HG03432 (cell line): ENCODE results near the gene ZIC2.
"Not testable (repeated sequence)": the region's sequence is repeated elsewhere in the genome, so short reads cannot be mapped to it uniquely, and the experiment has no call there.

Source experiments
- ATAC-seq: cut with Tn5 transposase; IDR thresholded peaks from one replicate; pipeline ENCODE4 v1.9.1; 2021; ENCODE audit warnings: mild to moderate bottlenecking, moderate library complexity; ENCODE audit not compliant: unreplicated experiment

Gene ZIC2

DNA sequence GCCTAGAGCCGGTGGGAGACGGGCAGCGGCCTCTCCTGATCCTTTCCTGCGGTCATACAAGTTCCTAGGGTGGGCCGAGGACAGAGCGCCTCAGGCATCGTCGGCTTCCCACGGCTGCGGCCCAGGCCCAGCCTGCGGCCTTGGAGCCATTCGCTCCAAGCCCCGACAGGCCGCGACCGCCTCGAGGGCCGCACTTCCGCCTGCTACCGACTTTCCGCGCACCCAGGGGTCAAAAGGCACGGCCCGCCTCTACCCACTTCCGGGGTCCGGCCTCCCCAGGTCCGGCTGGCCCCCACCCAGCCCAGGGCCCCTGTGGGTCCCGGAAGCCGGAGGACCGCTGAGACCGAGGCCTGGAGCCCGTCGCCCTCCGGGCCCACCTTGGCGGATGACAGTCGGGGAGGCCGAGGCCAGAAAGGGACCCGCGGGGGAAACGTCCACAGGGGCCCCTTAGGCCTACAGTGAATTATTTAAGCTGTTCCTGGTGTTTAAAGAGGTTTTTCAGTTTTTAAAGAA lies 16.2 kb downstream of the ZIC2 start:
- ATAC-seq: no peak

DNA sequence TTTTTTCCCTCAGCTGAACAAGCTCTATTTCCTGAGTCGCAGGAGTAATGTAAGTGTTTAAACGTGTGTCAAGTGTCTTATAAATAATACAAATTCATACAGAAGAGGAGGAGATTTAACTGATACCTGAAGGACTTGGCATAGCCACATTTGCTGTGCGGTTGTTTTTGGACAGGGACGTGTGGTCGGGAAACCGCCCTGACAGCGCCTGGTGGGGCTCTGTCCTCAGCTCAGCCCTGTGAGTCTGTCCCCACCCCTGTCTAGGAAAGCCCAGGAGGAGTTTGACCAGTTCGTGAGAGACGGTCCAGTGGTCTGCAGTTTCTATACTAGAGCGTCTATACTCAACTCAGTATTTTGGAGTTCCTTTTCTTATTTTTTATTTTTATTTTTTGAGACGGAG lies 16.7 kb downstream of the ZIC2 start:
- ATAC-seq: no peak

DNA sequence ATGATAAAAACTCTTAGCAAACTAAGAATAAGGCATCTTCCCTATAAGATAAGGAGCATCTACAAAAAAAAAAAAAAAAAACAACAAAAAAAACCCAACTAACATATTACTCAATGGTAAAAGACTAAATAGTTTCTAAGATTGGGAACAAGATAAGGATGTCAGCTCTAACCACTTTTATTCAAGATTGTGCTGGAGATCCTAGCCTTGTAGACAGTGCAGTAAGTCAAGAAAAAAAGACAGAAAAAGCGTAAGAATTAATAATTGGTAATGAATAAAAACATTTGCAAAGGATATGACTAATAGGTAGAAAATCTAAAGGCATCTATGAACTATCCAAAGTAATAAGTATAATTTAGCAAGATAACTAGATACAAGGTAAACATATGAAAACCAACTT lies 33.0 kb downstream of the ZIC2 start:
- no peak for ATAC-seq

DNA sequence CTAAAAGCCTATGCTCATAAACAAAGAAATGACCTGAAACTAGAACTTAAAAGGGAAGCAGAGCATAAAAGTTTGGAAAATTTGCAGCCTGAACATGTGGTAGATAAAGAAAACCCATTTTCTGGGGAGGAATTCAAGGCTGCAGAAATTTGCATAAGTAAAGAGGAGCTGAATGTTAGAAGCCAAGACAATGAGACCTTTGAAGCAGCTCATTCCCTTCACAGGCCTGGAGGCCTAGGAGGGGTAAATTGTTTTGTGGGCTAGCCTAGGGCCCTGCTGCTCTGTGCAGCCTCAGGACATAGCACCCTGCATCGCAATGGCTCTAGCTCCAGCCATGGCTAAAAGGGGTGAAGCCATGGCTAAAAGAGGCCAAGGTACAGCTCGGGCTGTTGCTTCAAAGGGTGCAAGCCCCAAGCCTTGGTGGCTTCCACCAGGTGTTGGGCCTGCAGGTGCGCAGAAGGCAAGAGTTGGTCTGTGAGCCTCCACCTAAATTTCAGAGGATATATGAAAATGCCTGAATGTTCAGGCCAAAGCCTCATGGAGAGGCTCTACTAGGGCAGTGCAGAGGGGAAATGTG lies 38.3 kb downstream of the ZIC2 start:
- no peak for ATAC-seq

DNA sequence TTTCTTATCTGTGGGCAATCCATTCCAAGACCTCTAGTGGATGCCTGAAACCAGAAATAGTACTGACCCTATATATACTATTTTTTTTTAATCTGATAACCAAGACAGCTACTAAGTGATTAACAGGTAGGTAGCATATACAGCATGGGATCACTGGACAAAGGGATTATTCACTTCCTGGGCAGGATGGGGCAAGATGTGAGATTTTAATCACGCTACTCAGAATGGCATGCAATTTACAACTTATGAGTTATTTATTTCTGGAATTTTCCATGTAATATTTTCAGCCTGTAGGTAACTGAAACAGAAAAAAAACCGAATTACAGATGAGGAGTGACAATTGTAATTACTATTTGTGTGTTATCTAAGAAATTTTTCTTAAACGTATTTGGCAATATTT lies 41.2 kb downstream of the ZIC2 start:
- ATAC-seq: no peak

DNA sequence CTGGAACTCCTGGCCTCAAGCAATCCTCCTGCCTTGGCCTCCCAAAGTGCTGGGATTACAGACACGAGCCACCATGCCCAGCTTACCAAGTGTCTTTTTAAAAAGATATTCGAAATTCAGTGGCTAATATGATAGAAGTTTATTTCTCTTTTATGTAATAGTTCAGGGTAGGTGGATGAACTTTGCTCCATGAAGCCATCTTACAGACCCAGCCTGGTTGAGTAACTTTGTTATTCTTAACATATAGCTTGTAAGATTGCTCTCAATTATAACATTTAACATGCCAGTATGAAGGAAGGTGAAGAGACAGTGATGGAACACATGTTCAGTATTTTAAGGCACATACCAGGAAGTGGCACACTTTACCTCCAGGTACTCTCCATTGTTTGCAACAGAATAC lies 42.4 kb downstream of the ZIC2 start:
- no peak for ATAC-seq

DNA sequence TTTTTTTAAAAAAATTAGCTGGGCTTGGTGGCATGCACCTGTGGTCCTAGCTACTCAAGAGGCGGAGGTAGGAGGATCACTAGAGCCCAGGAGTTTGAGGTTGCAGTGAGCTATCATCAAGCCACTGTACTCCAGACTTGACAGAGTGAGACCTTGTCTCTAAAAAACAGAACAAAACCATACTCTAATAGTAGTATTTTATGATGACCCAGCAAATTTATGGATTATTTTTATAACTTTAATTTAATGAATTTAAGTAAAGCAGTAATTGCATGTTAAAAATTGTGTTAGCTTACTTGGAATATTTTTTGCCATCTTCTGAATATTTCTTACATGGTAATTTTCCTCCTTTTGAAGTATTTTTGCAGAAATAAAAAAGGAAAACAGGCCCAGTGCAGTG lies 48.3 kb downstream of the ZIC2 start:
- ATAC-seq: no peak

DNA sequence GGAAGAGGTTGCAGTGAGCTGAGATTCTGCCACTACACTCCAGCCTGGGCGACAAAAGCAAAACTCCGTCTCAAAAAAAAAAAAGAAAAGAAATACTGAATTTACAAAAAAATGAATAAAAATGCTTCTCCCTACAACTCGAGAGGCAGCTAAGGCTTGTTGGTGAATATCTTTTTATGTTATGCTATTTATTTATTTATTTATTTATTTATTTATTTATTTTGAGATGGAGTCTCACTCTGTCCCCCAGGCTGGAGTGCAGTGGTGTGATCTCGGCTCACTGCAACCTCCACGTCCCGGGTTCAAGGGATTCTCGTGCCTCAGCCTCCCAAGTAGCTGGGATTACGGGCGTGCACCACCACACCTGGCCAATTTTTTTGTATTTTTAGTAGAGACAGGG lies 51.1 kb downstream of the ZIC2 start:
- ATAC-seq: not testable (repeated sequence)

DNA sequence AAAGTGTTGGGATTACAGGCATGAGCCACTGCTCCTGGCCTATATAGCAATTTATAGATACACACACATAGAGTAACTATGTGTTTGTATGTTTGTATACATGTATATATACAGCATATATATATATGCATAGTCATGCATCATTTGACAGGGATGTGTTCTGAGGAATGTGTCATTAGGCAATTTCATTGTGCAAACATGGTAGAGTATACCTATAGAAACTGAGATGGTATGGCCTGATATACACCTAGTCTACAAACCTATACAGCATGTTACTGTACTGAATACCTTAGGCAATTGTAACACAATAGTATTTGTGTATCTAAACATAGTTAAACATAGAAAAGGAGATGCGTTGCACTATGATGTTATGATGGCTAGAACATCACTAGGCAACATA lies 54.4 kb downstream of the ZIC2 start:
- no peak for ATAC-seq
